ENCODE data around the gene ATP13A3. TPM values are rescaled to one million over a fixed set of nuclear protein-coding genes. Genes with fewer than 3 reads are reported as not detected.

ATP13A3 gene
- total RNA-seq, 4 donors from 2014 or later: 106 to 157 (median 128) TPM

- Histone ChIP-seq H3K4me3 (no peak overlapping the region), H3K4me1 (peaks cover 0 to 48% (median 0%) of the 10 kb centered on the region in 3 donors), H3K27ac (no peak overlapping the region), H3K36me3 (peaks cover 0 to 4% of the 10 kb centered on the region in 2 donors), H3K27me3 (no peaks in the 10 kb centered on the region), H3K9me3 (no peaks in the 10 kb centered on the region)
- no peak for ATAC-seq
- 95 to 96% methylated on average over 3 to 5 of the region's 7 CpGs for WGBS, 2 donors (ENCODE audit: low coverage in 1 of 2)
- no peak for TF ChIP-seq EP300 (IDR thresholded peaks at IDR 0.05)
- no peak for TF ChIP-seq POLR2A (IDR thresholded peaks at IDR 0.05)
- TF ChIP-seq POLR2AphosphoS5 (IDR thresholded peaks at IDR 0.05): no peak
- no peak for TF ChIP-seq CTCF (IDR thresholded peaks at IDR 0.05)
Observed at GRCh38 chr3:194465246-194465645, 21.6 kb downstream of the ATP13A3 start.

- no peaks in the 10 kb centered on the region for H3K9me3 ChIP-seq
- ATAC-seq: no peak
- no peak overlapping the region for H3K27ac ChIP-seq
- 100% methylated on average over 1 of the region's 1 CpG for WGBS, 2 donors (ENCODE audit: low coverage in 1 of 2)
- TF ChIP-seq EP300 (IDR thresholded peaks at IDR 0.05) (no peak), POLR2AphosphoS5 (IDR thresholded peaks at IDR 0.05) (no peak), CTCF (IDR thresholded peaks at IDR 0.05) (no peak), POLR2A (IDR thresholded peaks at IDR 0.05) (no peak)
- H3K4me3 ChIP-seq: no peak overlapping the region
- peaks cover 0 to 42% (median 0%) of the 10 kb centered on the region in 3 donors for H3K4me1 ChIP-seq
- H3K36me3 ChIP-seq: peaks cover 0 to 8% of the 10 kb centered on the region in 2 donors
- H3K27me3 ChIP-seq: no peaks in the 10 kb centered on the region
Observed at GRCh38 chr3:194464692-194465091, 22.1 kb downstream of the ATP13A3 start.

- Histone ChIP-seq H3K27me3 (no peaks in the 10 kb centered on the region), H3K9me3 (no peaks in the 10 kb centered on the region), H3K27ac (no peak overlapping the region), H3K36me3 (peaks cover 0 to 18% of the 10 kb centered on the region in 2 donors), H3K4me3 (no peak overlapping the region), H3K4me1 (peaks cover 0 to 35% (median 0%) of the 10 kb centered on the region in 3 donors)
- no peak for ATAC-seq
- TF ChIP-seq EP300 (IDR thresholded peaks at IDR 0.05) (no peak), POLR2A (IDR thresholded peaks at IDR 0.05) (no peak), CTCF (IDR thresholded peaks at IDR 0.05) (no peak), POLR2AphosphoS5 (IDR thresholded peaks at IDR 0.05) (peak; percentile 10)
- 38 to 60% methylated on average over 2 of the region's 2 CpGs for WGBS, 2 donors (ENCODE audit: low coverage in 1 of 2)
Observed at GRCh38 chr3:194462936-194463335, 23.9 kb downstream of the ATP13A3 start.

GRCh38 chr3:194460566-194460965 lies 26.2 kb downstream of the ATP13A3 start:
- no peaks in the 10 kb centered on the region for H3K27me3 ChIP-seq
- H3K9me3 ChIP-seq: no peaks in the 10 kb centered on the region
- H3K4me3 ChIP-seq: no peak overlapping the region
- WGBS, 2 donors (ENCODE audit: low coverage in 1 of 2): 78 to 80% methylated on average over 5 of the region's 5 CpGs
- ATAC-seq: no peak
- no peak for TF ChIP-seq POLR2AphosphoS5 (IDR thresholded peaks at IDR 0.05)
- no peak for TF ChIP-seq POLR2A (IDR thresholded peaks at IDR 0.05)
- no peak for TF ChIP-seq EP300 (IDR thresholded peaks at IDR 0.05)
- TF ChIP-seq CTCF (IDR thresholded peaks at IDR 0.05): no peak
- H3K4me1 ChIP-seq: peaks cover 0 to 32% (median 0%) of the 10 kb centered on the region in 3 donors
- H3K36me3 ChIP-seq: peaks cover 0 to 27% of the 10 kb centered on the region in 2 donors
- H3K27ac ChIP-seq: no peak overlapping the region

GRCh38 chr3:194458131-194458530 lies 28.7 kb downstream of the ATP13A3 start:
- H3K4me1 ChIP-seq: peaks cover 0 to 18% (median 0%) of the 10 kb centered on the region in 3 donors
- no peak for TF ChIP-seq POLR2AphosphoS5 (IDR thresholded peaks at IDR 0.05)
- no peak for TF ChIP-seq EP300 (IDR thresholded peaks at IDR 0.05)
- no peak for TF ChIP-seq CTCF (IDR thresholded peaks at IDR 0.05)
- H3K27ac ChIP-seq: no peak overlapping the region
- no peaks in the 10 kb centered on the region for H3K27me3 ChIP-seq
- ATAC-seq: no peak
- 93 to 94% methylated on average over 5 of the region's 5 CpGs for WGBS, 2 donors (ENCODE audit: low coverage in 1 of 2)
- H3K9me3 ChIP-seq: no peaks in the 10 kb centered on the region
- H3K4me3 ChIP-seq: no peak overlapping the region
- H3K36me3 ChIP-seq: peaks cover 0 to 46% of the 10 kb centered on the region in 2 donors

Data from gastroesophageal sphincter (tissue), 4 donors.